HCT116 (cell line): ENCODE measurements around the gene ZNF48. TPM values are rescaled to one million over a fixed set of nuclear protein-coding genes. Genes with fewer than 3 reads are reported as not detected.
A peak's percentile ranks its signal among the peaks of the same experiment; 100 is the strongest.

Source experiments
- ATAC-seq: fragments of 200-7000 bp; cut with Tn5 transposase; 2 replicates; pipeline ENCODE4 v1.9.1; 2020; ENCODE audit warnings: mild to moderate bottlenecking, moderate library complexity
- BruUV-seq: library from RNA; stranded (reverse); fragments of 400-500 nt; replicated peaks from 2 replicates; lab custom pipeline; 2021; lab: Mats Ljungman, UMichigan
- CTCF ChIA-PET: fragments of 300-600 bp; sonication (Branson Sonifier 250); formaldehyde crosslinking; loops from one replicate; lab custom pipeline; 2021; ENCODE audit warnings: antibody characterized with exemption; lab: Charles Lee
- POLR2A ChIA-PET: fragments of 300-600, 350-600 bp; sonication (Branson Sonifier 250); formaldehyde crosslinking; loops from one replicate; lab custom pipeline; 2021; ENCODE audit warnings: antibody characterized with exemption; lab: Charles Lee
- RAD21 ChIA-PET, 2 experiments: fragments of 300-600 bp; sonication (Branson Sonifier 250); formaldehyde crosslinking; loops; one replicate each; lab custom pipeline; 2023; ENCODE audit warnings: low total read pairs in 2 of 2; ENCODE audit not compliant: uncharacterized antibody in 2 of 2, unreplicated experiment in 2 of 2, low non-redundant PET in 1 of 2; lab: Charles Lee
- DNase-seq: peaks from one replicate; pipeline ENCODE4 v3.0.0-alpha.2; 2010; ENCODE audit warnings: low read depth, low spot score
- H2AFZ ChIP-seq: fragments of 200-600 bp; shearing (Covaris generic), sonication (generic); 2 replicates; pipeline ENCODE4 v1.6.1; 2017; ENCODE audit warnings: low read depth, mixed run types, mixed read lengths, antibody characterized with exemption, low read length; ENCODE audit not compliant: poor library complexity, severe bottlenecking
- H3K27ac ChIP-seq: 2 replicates; pipeline ENCODE4 v1.5.1; 2012; ENCODE audit warnings: low read depth, low read length
- H3K27me3 ChIP-seq: fragments of 200-600 bp; sonication (generic); 2 replicates; pipeline ENCODE4 v1.6.1; 2016; ENCODE audit warnings: mixed run types, low read length, mixed read lengths; ENCODE audit not compliant: insufficient read depth
- H3K36me3 ChIP-seq, 2 experiments: fragments of 200-500 bp in 1 of 2; fragments of 200-600 bp in 1 of 2; sonication (Bioruptor generic) in 1 of 2; sonication (generic) in 1 of 2; 2 replicates each; pipeline versions ENCODE4 v1.5.1 to v1.6.1; 2014 to 2016; ENCODE audit warnings: low read length in 2 of 2, inconsistent platforms in 1 of 2, mixed read lengths in 1 of 2, mixed run types in 1 of 2; ENCODE audit not compliant: insufficient read depth in 2 of 2, control insufficient read depth in 1 of 2
- H3K4me1 ChIP-seq, 2 experiments: fragments of 200-600 bp in 1 of 2; sonication (generic) in 1 of 2; 2 replicates each; pipeline versions ENCODE4 v1.5.1 to v1.6.1; 2012 to 2017; ENCODE audit warnings: low read length in 2 of 2, inconsistent platforms in 1 of 2, mild to moderate bottlenecking in 1 of 2, mixed read lengths in 1 of 2, mixed run types in 1 of 2, moderate library complexity in 1 of 2; ENCODE audit not compliant: insufficient read depth in 2 of 2, control insufficient read depth in 1 of 2
- H3K4me2 ChIP-seq: fragments of 200-600 bp; sonication (generic); 2 replicates; pipeline ENCODE4 v1.6.1; 2017; ENCODE audit warnings: mixed run types, low read length, mixed read lengths
- H3K4me3 ChIP-seq, 2 experiments: fragments of 200-600 bp in 1 of 2; sonication (generic) in 1 of 2; replicated peaks in 1 of 2; 2 replicates each; pipeline ENCODE4 v1.5.1; 2011 to 2016; ENCODE audit warnings: low read length in 2 of 2, control low read depth in 1 of 2, low read depth in 1 of 2, mild to moderate bottlenecking in 1 of 2, mixed read lengths in 1 of 2, mixed run types in 1 of 2
- H3K79me2 ChIP-seq: fragments of 200-600 bp; sonication (generic); 2 replicates; pipeline ENCODE4 v1.6.1; 2017; ENCODE audit warnings: mild to moderate bottlenecking, mixed run types, low read length, moderate library complexity, mixed read lengths; ENCODE audit not compliant: insufficient read depth
- H3K9ac ChIP-seq: fragments of 200-600 bp; sonication (generic); 2 replicates; pipeline ENCODE4 v1.6.1; 2016; ENCODE audit warnings: low read length, mixed read lengths
- H3K9me2 ChIP-seq: fragments of 200-600 bp; sonication (generic), shearing (Covaris generic); 2 replicates; pipeline ENCODE4 v1.6.1; 2017; ENCODE audit warnings: mixed run types, mild to moderate bottlenecking, moderate library complexity; ENCODE audit not compliant: insufficient read depth
- H3K9me3 ChIP-seq, 2 experiments: fragments of 200-500 bp in 1 of 2; fragments of 200-600 bp in 1 of 2; sonication (Bioruptor generic) in 1 of 2; sonication (generic) in 1 of 2; 2 replicates each; pipeline ENCODE4 v1.6.1; 2014 to 2017; ENCODE audit warnings: low read length in 2 of 2, mixed read lengths in 2 of 2, inconsistent platforms in 1 of 2, low read depth in 1 of 2, mild to moderate bottlenecking in 1 of 2, mixed run types in 1 of 2, moderate library complexity in 1 of 2; ENCODE audit not compliant: control insufficient read depth in 1 of 2, insufficient read depth in 1 of 2
- H4K20me1 ChIP-seq: fragments of 200-600 bp; sonication (generic), shearing (Covaris generic); 2 replicates; pipeline ENCODE4 v1.6.1; 2017; ENCODE audit warnings: mixed run types, mild to moderate bottlenecking, moderate library complexity; ENCODE audit not compliant: insufficient read depth
- CEBPB ChIP-seq: IDR thresholded peaks from 2 replicates; pipeline ENCODE4 v1.6.1; 2012; ENCODE audit warnings: low read depth
- ELF1 ChIP-seq: IDR thresholded peaks from 2 replicates; pipeline ENCODE4 v1.6.1; 2012; ENCODE audit warnings: low read depth, borderline replicate concordance
- FOSL1 ChIP-seq: IDR thresholded peaks from 2 replicates; pipeline ENCODE4 v1.6.1; 2012; ENCODE audit warnings: low read depth
- JUND ChIP-seq: IDR thresholded peaks from 2 replicates; pipeline ENCODE4 v1.6.1; 2012
- POLR2AphosphoS5 ChIP-seq: IDR thresholded peaks from 2 replicates; pipeline ENCODE4 v1.6.1; 2011; ENCODE audit warnings: mild to moderate bottlenecking, low read depth, low read length, moderate library complexity
- SRF ChIP-seq: IDR thresholded peaks from 2 replicates; pipeline ENCODE4 v1.6.1; 2012; ENCODE audit warnings: low read depth
- TCF7L2 ChIP-seq: IDR thresholded peaks from 2 replicates; pipeline ENCODE4 v1.7.0; 2011; ENCODE audit warnings: borderline replicate concordance, inconsistent platforms; ENCODE audit not compliant: insufficient read depth, insufficient read length; ENCODE audit errors: extremely low read depth
- intact Hi-C: fragments of 100-400 bp; cut with micrococcal nuclease; formaldehyde crosslinking; loops from 2 replicates; pipeline ENCODE4 v1.10.0; 2022
- total RNA-seq: library from RNA; stranded (reverse); gene quantifications from one replicate; pipeline ENCODE4 v1.2.1, GENCODE V29; 2021; ENCODE audit not compliant: unreplicated experiment

The ZNF48 gene
- total RNA-seq, 1 experiment from 2014 or later, result 17.9 TPM

- H3K27ac ChIP-seq, result peak overlapping the region; percentile 59
- peaks cover 34% of the 10 kb centered on the region for H3K79me2 ChIP-seq
- H3K4me2 ChIP-seq, result peak overlapping the region; percentile 47
- ChIA-PET POLR2A (interaction anchor here (1.1 kb wide), 1 partner anchor 19 kb away, joined by 3 read pairs; no protein-coding TSS in a partner anchor), RAD21 (no interaction called here), CTCF (no interaction called here)
- H3K9ac ChIP-seq, result peak overlapping the region; percentile 28; the same call in 1 of the 2 replicates
- H3K4me1 ChIP-seq, result peaks cover 36 to 46% of the 10 kb centered on the region in 2 experiments
- ATAC-seq (peak; percentile 20), DNase-seq (peak; percentile 39)
- intact Hi-C loops, result no loop called here
- H3K27me3 ChIP-seq, result no peaks in the 10 kb centered on the region
- H3K36me3 ChIP-seq, result peaks cover 9 to 35% of the 10 kb centered on the region in 2 experiments; a peak in 2 of 4 replicates
- no peak overlapping the region for H3K4me3 ChIP-seq
- H2AFZ ChIP-seq, result no peak overlapping the region
- H3K9me2 ChIP-seq, result no peaks in the 10 kb centered on the region
- no peaks in the 10 kb centered on the region for H4K20me1 ChIP-seq
- H3K9me3 ChIP-seq, result no peaks in the 10 kb centered on the region
- no peak for TF ChIP-seq SRF
- peak; percentile 44; the same call in 1 of the 2 replicates for TF ChIP-seq POLR2AphosphoS5
- TF ChIP-seq FOSL1, result peak; percentile 34
- TF ChIP-seq ELF1, result no peak
- peak; percentile 94 for TF ChIP-seq TCF7L2
- peak; percentile 43; the same call in 1 of the 2 replicates for TF ChIP-seq JUND
- TF ChIP-seq CEBPB, result no peak
- no TSS peak for BruUV-seq
Measured at GRCh38 chr16:30351586-30352419, 43.4 kb upstream of the ZNF48 start.
